Measurements from ENCODE around the gene MBOAT2.

DNA sequence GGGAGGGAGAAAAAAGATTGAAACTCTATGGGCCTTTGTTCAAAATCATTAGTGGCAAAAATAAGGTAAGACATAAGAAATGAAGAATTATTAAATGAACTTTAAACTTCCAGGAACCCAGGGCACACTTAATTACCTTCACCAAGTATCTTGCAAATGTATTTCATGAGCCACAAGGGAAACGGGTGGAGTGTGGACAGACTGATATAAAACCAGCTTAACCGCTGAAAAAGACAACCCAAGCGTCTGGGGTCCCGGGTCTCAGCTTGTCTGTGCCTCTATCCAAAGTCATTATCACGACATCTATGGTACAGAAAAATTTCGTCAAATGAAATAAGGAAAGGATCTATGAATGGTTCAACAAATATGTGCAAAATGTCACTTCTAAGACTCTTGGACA lies 13.9 kb upstream of the MBOAT2 start:
- TF ChIP-seq POLR2AphosphoS5 (IDR thresholded peaks at IDR 0.05; ENCODE audit: low read depth), result no peak
- TF ChIP-seq, protein P1, sequence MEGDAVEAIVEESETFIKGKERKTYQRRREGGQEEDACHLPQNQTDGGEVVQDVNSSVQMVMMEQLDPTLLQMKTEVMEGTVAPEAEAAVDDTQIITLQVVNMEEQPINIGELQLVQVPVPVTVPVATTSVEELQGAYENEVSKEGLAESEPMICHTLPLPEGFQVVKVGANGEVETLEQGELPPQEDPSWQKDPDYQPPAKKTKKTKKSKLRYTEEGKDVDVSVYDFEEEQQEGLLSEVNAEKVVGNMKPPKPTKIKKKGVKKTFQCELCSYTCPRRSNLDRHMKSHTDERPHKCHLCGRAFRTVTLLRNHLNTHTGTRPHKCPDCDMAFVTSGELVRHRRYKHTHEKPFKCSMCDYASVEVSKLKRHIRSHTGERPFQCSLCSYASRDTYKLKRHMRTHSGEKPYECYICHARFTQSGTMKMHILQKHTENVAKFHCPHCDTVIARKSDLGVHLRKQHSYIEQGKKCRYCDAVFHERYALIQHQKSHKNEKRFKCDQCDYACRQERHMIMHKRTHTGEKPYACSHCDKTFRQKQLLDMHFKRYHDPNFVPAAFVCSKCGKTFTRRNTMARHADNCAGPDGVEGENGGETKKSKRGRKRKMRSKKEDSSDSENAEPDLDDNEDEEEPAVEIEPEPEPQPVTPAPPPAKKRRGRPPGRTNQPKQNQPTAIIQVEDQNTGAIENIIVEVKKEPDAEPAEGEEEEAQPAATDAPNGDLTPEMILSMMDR (IDR thresholded peaks at IDR 0.05; ENCODE audit: insufficient read depth, low read length), result no peak
- TF ChIP-seq, protein P2, sequence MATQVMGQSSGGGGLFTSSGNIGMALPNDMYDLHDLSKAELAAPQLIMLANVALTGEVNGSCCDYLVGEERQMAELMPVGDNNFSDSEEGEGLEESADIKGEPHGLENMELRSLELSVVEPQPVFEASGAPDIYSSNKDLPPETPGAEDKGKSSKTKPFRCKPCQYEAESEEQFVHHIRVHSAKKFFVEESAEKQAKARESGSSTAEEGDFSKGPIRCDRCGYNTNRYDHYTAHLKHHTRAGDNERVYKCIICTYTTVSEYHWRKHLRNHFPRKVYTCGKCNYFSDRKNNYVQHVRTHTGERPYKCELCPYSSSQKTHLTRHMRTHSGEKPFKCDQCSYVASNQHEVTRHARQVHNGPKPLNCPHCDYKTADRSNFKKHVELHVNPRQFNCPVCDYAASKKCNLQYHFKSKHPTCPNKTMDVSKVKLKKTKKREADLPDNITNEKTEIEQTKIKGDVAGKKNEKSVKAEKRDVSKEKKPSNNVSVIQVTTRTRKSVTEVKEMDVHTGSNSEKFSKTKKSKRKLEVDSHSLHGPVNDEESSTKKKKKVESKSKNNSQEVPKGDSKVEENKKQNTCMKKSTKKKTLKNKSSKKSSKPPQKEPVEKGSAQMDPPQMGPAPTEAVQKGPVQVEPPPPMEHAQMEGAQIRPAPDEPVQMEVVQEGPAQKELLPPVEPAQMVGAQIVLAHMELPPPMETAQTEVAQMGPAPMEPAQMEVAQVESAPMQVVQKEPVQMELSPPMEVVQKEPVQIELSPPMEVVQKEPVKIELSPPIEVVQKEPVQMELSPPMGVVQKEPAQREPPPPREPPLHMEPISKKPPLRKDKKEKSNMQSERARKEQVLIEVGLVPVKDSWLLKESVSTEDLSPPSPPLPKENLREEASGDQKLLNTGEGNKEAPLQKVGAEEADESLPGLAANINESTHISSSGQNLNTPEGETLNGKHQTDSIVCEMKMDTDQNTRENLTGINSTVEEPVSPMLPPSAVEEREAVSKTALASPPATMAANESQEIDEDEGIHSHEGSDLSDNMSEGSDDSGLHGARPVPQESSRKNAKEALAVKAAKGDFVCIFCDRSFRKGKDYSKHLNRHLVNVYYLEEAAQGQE (IDR thresholded peaks at IDR 0.05; ENCODE audit: insufficient replicate concordance, low read depth), result no peak

All from HL-60 (cell line).